Astrocyte (in vitro differentiated cells and primary cell): ENCODE measurements around the gene PDZK1IP1.

ENCODE experiments used
- EZH2 ChIP-seq: IDR thresholded peaks from 2 replicates; pipeline ENCODE4 v1.6.1; 2012; ENCODE audit warnings: mild to moderate bottlenecking, low read length, inconsistent platforms; ENCODE audit not compliant: insufficient read depth
- TF ChIP-seq, protein P1 (sequence below): IDR thresholded peaks from 2 replicates; pipeline ENCODE4 v1.5.1; 2011; ENCODE audit warnings: low read depth, mild to moderate bottlenecking, inconsistent platforms, low read length, moderate library complexity; ENCODE audit not compliant: insufficient read depth

DNA sequence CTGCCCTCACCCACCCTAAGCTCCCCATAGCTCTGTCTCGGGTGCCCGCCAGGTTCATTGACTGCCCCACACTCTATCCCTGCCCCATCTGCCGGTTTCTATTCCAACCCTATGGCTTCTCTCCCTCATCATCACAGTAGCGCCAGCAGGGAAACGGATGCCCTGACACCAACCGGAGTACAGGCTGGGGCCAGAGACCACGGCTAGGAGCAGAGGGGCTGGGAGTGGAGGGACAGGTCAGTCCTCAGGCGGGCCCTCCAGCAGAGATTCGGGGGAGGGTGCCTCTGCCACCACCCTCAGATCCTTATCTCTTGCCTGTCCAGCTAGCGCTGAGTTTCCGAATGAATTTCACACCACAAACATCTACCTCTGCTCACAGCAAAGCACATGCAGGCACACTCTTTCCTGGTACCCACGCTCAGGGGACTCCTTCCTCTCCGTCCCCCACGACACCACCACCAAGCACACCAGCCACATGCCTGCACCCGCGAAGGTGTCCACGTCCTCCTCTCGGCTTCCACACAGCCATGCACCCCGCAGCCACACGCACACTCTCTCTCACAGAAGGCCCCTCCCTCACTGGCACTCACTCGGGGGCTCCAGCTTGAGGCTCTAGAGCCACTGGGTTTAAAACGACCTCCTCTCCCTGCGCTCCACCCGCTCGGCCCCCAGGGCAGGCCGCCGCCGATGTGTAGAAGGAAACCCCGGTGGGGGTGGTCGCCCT, 35.0 kb upstream of the PDZK1IP1 start:
- TF ChIP-seq, protein P1, sequence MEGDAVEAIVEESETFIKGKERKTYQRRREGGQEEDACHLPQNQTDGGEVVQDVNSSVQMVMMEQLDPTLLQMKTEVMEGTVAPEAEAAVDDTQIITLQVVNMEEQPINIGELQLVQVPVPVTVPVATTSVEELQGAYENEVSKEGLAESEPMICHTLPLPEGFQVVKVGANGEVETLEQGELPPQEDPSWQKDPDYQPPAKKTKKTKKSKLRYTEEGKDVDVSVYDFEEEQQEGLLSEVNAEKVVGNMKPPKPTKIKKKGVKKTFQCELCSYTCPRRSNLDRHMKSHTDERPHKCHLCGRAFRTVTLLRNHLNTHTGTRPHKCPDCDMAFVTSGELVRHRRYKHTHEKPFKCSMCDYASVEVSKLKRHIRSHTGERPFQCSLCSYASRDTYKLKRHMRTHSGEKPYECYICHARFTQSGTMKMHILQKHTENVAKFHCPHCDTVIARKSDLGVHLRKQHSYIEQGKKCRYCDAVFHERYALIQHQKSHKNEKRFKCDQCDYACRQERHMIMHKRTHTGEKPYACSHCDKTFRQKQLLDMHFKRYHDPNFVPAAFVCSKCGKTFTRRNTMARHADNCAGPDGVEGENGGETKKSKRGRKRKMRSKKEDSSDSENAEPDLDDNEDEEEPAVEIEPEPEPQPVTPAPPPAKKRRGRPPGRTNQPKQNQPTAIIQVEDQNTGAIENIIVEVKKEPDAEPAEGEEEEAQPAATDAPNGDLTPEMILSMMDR = no peak
- peak; percentile 87 for TF ChIP-seq EZH2
